Measurements from ENCODE around the gene TMED7. TPM values are rescaled to one million over a fixed set of nuclear protein-coding genes. Genes with fewer than 3 reads are reported as not detected.

Gene TMED7
- polyA plus RNA-seq, 3 donors, result 18.2 to 70.1 (median 65.1) TPM

DNA sequence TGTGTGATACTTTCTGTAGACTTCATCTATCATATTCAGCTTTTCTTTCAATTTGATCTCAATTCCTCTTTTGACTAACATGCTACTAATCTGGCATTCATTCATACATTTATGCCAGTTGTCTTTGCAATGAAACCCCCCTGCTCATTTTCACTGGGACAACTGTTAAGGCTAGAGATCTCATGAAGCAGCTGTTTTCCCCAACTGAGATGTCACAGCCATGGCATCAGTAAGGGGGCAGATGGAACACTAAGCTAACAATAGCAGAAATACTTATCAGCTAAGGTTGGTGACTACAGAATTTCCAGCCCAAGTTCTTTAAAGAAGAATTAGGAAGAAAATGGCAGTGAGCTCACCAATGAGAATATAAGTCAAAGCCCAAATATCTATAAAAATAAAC lies 9.4 kb downstream of the TMED7 start:
- Mint-ChIP-seq H3K4me1 (peaks cover 1% of the 10 kb centered on the region), H3K4me3 (no peak overlapping the region), H3K36me3 (peaks cover 63 to 78% of the 10 kb centered on the region in 2 donors), H3K9me3 (no peaks in the 10 kb centered on the region), H3K27ac (peak overlapping the region in 1 of 7 donors; percentile 27), H3K27me3 (ENCODE audit: low read depth in 3 of 3) (no peaks in the 10 kb centered on the region)
- peaks cover 49% of the 10 kb centered on the region for H4K20me1 ChIP-seq (ENCODE audit: insufficient read depth, low read length)
- H3K4me1 ChIP-seq (ENCODE audit: control insufficient read depth in 1 of 2, insufficient read depth in 2 of 2, low read length in 2 of 2), result no peaks in the 10 kb centered on the region
- H3K79me2 ChIP-seq (ENCODE audit: insufficient read depth, low read length), result peaks cover 39% of the 10 kb centered on the region
- H3K27me3 ChIP-seq (ENCODE audit: control insufficient read depth in 2 of 2, insufficient read depth in 2 of 2, low read length in 2 of 2), result no peaks in the 10 kb centered on the region
- H3K9ac ChIP-seq (ENCODE audit: insufficient read depth, low read length, poor library complexity, severe bottlenecking), result no peak overlapping the region
- DNase-seq, result no peak
- H3K36me3 ChIP-seq (replicated peaks in 1 of 2; ENCODE audit: control insufficient read depth in 1 of 2, insufficient read depth in 2 of 2, low read length in 2 of 2), result peaks cover 77 to 96% of the 10 kb centered on the region in 2 donors
- H2AFZ ChIP-seq (ENCODE audit: insufficient read depth, low read depth, low read length, poor library complexity, severe bottlenecking), result no peak overlapping the region
- no peak overlapping the region for H3K4me3 ChIP-seq (replicated peaks in 1 of 3; ENCODE audit: low read depth in 2 of 3, low read length in 3 of 3)
- no peaks in the 10 kb centered on the region for H3K9me3 ChIP-seq (replicated peaks in 1 of 2; ENCODE audit: control insufficient read depth in 1 of 2, insufficient read depth in 1 of 2, low read length in 2 of 2)
- no peak overlapping the region for H3K4me2 ChIP-seq (replicated peaks; ENCODE audit: extremely low read depth, low read length, poor library complexity, severe bottlenecking)
- intact Hi-C loops (cut with micrococcal nuclease), result no loop called here
- TF ChIP-seq, protein P1, sequence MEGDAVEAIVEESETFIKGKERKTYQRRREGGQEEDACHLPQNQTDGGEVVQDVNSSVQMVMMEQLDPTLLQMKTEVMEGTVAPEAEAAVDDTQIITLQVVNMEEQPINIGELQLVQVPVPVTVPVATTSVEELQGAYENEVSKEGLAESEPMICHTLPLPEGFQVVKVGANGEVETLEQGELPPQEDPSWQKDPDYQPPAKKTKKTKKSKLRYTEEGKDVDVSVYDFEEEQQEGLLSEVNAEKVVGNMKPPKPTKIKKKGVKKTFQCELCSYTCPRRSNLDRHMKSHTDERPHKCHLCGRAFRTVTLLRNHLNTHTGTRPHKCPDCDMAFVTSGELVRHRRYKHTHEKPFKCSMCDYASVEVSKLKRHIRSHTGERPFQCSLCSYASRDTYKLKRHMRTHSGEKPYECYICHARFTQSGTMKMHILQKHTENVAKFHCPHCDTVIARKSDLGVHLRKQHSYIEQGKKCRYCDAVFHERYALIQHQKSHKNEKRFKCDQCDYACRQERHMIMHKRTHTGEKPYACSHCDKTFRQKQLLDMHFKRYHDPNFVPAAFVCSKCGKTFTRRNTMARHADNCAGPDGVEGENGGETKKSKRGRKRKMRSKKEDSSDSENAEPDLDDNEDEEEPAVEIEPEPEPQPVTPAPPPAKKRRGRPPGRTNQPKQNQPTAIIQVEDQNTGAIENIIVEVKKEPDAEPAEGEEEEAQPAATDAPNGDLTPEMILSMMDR (IDR thresholded peaks at IDR 0.05), result no peak
- peak overlapping the region in 1 of 2 donors; percentile 5 for H3K27ac ChIP-seq (ENCODE audit: low read depth in 1 of 2, low read length in 2 of 2)

DNA sequence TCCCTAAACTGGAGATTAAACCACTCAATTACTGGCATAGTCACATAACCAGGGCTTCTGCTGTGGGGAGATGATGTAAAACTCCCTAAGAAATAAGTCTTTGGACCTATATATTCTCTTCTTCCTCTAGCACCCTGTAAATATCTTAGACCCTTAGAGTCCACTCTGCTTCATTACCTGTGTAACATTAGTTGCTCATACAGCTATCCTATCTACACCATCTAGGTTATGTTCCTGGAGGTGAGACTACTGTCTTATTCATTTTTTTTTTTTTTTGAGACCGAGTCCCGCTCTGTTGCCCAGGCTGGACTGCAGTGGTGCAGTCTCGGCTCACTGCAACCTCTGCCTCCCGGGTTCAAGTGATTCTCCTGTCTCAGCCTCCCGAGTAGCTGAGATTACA lies 14.0 kb downstream of the TMED7 start:
- no peak overlapping the region for H3K4me3 Mint-ChIP-seq
- Histone ChIP-seq H3K4me1 (ENCODE audit: control insufficient read depth in 1 of 2, insufficient read depth in 2 of 2, low read length in 2 of 2) (no peaks in the 10 kb centered on the region), H3K36me3 (replicated peaks in 1 of 2; ENCODE audit: control insufficient read depth in 1 of 2, insufficient read depth in 2 of 2, low read length in 2 of 2) (peaks cover 46 to 65% of the 10 kb centered on the region in 2 donors), H3K79me2 (ENCODE audit: insufficient read depth, low read length) (peaks cover 22% of the 10 kb centered on the region), H3K4me2 (replicated peaks; ENCODE audit: extremely low read depth, low read length, poor library complexity, severe bottlenecking) (no peak overlapping the region), H3K27ac (ENCODE audit: low read depth in 1 of 2, low read length in 2 of 2) (no peak overlapping the region), H3K4me3 (replicated peaks in 1 of 3; ENCODE audit: low read depth in 2 of 3, low read length in 3 of 3) (no peak overlapping the region), H3K9me3 (replicated peaks in 1 of 2; ENCODE audit: control insufficient read depth in 1 of 2, insufficient read depth in 1 of 2, low read length in 2 of 2) (no peaks in the 10 kb centered on the region), H3K27me3 (ENCODE audit: control insufficient read depth in 2 of 2, insufficient read depth in 2 of 2, low read length in 2 of 2) (no peaks in the 10 kb centered on the region), H3K9ac (ENCODE audit: insufficient read depth, low read length, poor library complexity, severe bottlenecking) (no peak overlapping the region), H4K20me1 (ENCODE audit: insufficient read depth, low read length) (peaks cover 32% of the 10 kb centered on the region), H2AFZ (ENCODE audit: insufficient read depth, low read depth, low read length, poor library complexity, severe bottlenecking) (no peak overlapping the region)
- H3K27ac Mint-ChIP-seq, result no peak overlapping the region
- intact Hi-C loops (cut with micrococcal nuclease), result loop anchor here in 1 of 2 donors (2.0 kb wide), 1 partner anchor 13 kb away; no protein-coding TSS in a partner anchor
- 90% methylated on average over 4 of the region's 5 CpGs for WGBS (ENCODE audit: insufficient coverage)
- H3K4me1 Mint-ChIP-seq, result no peaks in the 10 kb centered on the region
- TF ChIP-seq, protein P1 (IDR thresholded peaks at IDR 0.05), result no peak
- DNase-seq, result no peak
- peaks cover 0 to 1% (median 0%) of the 10 kb centered on the region in 3 donors for H3K27me3 Mint-ChIP-seq (ENCODE audit: low read depth in 3 of 3)
- peaks cover 41 to 52% of the 10 kb centered on the region in 2 donors for H3K36me3 Mint-ChIP-seq
- H3K9me3 Mint-ChIP-seq, result no peaks in the 10 kb centered on the region

Data from CD14-positive monocyte (primary cell).